Fibroblast of lung (primary cell): ENCODE results near the gene DBNL.

Experiments used
- EZH2 ChIP-seq: IDR thresholded peaks from 2 replicates; pipeline ENCODE4 v1.5.1; 2012; ENCODE audit warnings: low read length, control low read depth, mild to moderate bottlenecking; ENCODE audit errors: missing control alignments
- TF ChIP-seq, protein P1 (sequence below), 2 donors: IDR thresholded peaks in 1 of 2; conservative IDR thresholded peaks in 1 of 2; 1 replicate in 1 of 2; 2 replicates in 1 of 2; pipeline ENCODE4 v1.5.1; 2011 to 2012; ENCODE audit warnings: low read length in 2 of 2, control low read depth in 1 of 2, inconsistent platforms in 1 of 2, low read depth in 1 of 2, mild to moderate bottlenecking in 1 of 2

DNA sequence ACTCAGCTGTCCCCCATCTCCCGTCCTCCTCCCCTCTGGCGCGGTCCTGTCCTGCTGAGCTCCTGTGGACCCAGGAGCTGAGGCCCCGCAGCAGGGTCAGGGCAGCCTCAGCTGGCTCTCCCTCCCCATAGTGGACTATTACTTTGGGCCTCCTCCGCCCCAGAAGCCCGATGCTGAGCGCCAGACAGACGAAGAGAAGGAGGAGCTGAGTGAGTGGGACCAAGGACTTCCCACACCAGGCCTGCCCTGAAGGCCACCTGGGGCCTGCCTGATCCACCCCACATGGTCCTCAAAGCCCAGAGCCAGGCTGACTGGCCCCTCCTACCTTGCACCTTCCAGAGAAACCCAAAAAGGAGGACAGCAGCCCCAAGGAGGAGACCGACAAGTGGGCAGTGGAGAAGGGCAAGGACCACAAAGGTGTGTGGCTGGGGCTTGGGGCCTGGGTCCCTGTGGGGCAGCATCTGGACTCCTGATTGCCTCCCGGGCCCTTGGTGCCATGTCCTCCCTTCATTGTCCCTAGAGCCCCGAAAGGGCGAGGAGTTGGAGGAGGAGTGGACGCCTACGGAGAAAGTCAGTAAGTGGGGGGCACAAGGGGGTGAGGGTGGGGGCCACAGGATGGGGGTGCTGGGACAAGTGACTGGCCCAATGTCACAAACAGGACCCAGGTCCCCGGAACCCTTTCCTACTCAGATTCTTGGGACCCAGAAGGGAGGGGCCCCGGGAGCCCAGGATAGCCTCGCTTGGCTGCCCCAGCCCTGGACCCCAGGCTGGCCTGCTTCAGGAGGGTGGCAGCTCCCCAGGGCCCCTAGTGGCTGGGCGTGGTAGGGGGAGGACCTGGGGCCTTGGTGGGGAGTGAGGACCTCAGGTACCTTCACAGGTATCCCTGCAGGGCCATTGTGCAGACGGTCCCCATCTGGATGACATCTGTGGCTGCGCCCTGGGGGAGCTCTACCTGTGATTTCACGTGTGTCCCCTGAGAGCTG, 64.6 kb downstream of the DBNL start:
- TF ChIP-seq, protein P1, sequence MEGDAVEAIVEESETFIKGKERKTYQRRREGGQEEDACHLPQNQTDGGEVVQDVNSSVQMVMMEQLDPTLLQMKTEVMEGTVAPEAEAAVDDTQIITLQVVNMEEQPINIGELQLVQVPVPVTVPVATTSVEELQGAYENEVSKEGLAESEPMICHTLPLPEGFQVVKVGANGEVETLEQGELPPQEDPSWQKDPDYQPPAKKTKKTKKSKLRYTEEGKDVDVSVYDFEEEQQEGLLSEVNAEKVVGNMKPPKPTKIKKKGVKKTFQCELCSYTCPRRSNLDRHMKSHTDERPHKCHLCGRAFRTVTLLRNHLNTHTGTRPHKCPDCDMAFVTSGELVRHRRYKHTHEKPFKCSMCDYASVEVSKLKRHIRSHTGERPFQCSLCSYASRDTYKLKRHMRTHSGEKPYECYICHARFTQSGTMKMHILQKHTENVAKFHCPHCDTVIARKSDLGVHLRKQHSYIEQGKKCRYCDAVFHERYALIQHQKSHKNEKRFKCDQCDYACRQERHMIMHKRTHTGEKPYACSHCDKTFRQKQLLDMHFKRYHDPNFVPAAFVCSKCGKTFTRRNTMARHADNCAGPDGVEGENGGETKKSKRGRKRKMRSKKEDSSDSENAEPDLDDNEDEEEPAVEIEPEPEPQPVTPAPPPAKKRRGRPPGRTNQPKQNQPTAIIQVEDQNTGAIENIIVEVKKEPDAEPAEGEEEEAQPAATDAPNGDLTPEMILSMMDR (conservative IDR thresholded peaks at IDR 0.05 in 1 of 2, IDR thresholded peaks at IDR 0.05 in 1 of 2; ENCODE audit: low read depth in 1 of 2, low read length in 2 of 2), result no peak
- TF ChIP-seq EZH2, result no peak
